ENCODE results near the gene GPATCH2.
"Not testable (repeated sequence)": the region's sequence is repeated elsewhere in the genome, so short reads cannot be mapped to it uniquely, and the experiment has no call there.

The GPATCH2 gene

DNA sequence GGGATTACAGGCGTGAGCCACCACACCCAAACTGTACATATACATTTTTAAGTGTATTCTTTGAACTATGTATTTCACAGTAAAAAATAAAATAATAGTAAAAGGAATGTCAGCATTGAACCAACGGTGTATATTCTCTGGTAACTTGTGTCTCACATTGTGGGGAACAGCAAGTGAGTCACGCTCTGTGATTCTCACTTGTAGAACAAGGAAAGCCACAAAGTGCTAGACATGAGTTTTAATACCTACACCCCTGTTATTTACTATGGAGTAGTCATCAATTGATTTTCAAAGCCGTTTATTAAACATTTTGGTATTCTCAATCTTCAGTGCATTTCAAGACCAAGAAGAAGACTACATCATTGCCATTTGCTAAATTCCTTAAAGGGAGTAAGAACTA, 197.2 kb downstream of the GPATCH2 start:
- DNase-seq = no peak

DNA sequence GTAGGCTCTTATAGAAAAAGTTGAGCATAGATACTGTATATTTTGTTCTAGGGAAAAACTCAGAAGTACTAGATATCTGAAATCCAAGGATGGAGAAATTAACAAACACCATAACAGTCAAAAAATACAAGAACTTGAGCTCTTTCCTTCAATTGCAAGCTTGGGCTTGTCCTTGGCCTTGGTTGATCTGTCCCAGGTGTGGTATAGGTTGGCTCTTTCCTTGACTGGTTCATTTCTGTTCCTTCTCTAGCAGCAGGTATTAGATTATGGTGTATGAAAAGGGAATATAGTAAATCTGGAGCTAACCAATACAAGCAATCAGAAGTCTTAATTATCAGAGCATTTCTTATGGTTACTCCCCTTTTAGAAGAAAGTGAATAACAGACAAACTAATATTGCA, 198.6 kb downstream of the GPATCH2 start:
- no peak for DNase-seq

GRCh38 chr1:217431395-217431794, 199.5 kb downstream of the GPATCH2 start:
- no peak for DNase-seq

DNA sequence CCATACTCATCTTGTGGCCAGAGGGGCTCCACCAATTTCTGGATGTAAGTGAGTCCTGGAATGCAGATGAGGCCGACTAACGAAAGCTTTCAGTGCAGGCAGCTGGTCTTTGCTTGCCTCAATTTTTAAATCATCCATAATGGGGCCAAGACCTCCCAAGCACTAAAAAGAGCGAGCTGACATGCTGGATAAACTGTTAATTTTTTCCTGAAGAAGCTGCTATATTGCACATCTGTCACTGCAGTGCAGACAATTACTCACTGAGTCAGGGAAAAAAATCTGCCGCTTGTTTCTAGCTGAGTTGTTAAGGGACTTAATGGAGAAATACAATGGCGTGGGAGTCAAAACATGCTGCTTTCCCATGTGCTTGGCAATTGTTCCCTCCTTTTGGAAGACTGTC, 205.5 kb downstream of the GPATCH2 start:
- no peak for DNase-seq

GRCh38 chr1:217419194-217419551, 211.7 kb downstream of the GPATCH2 start:
- DNase-seq = no peak

- no peak for DNase-seq
Measured at GRCh38 chr1:217418269-217419193, 212.4 kb downstream of the GPATCH2 start.

DNA sequence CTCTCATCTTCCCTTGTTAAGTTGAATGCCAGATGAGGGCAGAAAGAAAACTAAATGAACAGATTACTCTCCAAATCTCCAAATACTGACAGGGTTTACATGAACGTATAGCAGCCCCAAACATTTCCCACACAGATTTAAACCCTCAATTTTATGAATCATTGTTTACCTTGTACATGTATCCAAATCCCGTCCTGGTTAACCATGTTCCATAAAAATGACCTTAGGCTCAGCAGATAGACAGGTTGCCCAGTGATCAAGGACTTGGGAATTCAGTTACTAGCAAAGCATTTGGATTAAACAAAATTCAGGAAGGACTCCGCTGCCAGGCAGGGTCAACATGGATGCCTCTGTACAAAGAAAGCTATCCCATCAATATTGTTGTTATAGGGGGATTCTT, 213.5 kb downstream of the GPATCH2 start:
- no peak for DNase-seq

DNA sequence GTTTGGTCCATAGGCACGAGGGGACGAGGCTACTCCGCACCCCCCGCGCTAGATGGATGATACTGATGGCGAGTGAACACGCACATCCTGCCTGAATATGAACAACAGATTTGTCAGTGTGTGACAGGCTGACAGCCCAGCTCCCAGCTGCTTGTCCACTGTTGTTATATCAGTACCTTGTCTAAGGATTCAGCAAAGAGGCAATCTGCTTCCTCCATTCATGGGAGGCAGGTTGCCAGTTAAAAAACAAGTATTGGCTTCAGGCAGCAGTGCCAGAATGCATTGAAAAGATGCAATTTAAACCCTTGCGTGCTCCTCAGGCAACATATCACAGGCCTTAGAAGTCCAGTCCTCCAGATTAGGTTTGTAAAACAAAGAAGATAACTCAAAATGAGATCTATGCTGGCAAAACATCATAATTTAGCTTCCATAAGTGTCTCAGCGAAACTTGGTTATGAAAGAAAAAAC, 223.3 kb downstream of the GPATCH2 start:
- no peak for DNase-seq

DNA sequence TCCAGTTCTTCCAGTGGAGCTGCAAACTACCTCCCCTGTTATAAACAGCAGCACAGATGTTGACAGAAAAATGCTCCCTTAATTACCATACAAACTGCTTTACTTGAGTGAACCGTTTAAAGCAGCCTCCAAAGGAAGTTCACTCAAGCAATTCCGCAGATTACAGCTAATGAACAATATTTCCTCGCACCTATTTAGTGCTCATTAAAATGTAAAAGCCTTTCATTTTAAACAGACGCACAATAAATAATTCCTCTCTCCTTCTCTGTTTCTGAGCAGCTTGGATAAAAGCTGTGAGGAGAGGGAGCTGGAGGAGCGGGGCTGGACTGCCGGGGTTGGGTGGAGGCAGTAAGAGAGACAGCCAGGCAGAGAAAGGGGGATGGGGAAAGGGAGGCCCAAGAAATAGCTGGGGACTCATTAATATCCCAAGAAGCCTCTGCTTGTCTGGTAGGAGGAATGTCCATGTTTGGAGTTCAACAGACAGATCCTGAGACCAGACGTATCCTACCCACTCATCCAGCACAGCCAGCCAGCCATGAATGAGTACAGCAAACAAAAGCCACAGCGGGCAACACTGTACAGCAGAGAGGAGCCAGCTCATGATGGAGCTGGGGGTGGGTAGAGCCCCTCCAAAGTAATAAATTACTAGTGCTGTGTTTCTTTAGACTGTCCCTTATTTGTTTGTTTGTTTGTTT, 227.7 kb downstream of the GPATCH2 start:
- no peak for DNase-seq

DNA sequence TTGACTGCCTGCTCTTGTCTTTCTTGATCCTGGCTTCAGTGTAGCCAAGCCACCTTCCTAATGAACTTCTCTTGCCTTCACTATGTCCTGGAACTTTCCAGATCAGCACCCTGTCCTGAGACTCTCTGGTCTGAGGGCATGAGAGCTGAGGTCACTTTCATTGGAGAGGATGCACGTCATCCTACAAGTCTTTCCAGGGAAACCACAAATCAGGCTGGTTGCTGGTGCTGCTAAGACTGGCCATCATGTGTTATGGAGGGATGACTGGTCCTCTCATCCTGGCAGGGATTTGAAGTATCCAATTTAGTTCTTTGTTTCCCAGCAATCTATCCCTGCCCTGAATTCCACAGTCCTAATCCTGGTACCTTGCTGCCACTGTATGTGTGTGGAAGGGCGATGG, 228.6 kb downstream of the GPATCH2 start:
- DNase-seq = no peak

- no peak for DNase-seq
Measured at GRCh38 chr1:217393896-217394295, 237.0 kb downstream of the GPATCH2 start.

DNA sequence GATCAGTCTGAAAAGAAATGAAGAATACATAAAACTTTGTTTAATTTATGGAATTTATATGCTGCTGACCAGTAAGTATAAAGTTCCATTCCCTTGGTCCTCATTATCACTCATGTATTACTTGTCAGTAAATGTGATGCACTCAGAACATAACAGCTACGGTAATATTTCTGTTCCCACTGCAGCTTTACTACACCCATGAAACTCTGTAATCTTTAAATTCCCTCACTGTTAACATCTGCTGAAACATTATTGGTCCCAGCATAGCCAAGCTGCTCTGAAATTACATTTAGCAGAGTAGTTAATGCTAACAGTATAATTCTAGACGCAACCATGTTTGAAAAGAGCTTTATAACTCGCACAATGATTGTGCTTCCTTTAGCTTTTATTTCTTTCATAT, 238.4 kb downstream of the GPATCH2 start:
- no peak for DNase-seq

DNA sequence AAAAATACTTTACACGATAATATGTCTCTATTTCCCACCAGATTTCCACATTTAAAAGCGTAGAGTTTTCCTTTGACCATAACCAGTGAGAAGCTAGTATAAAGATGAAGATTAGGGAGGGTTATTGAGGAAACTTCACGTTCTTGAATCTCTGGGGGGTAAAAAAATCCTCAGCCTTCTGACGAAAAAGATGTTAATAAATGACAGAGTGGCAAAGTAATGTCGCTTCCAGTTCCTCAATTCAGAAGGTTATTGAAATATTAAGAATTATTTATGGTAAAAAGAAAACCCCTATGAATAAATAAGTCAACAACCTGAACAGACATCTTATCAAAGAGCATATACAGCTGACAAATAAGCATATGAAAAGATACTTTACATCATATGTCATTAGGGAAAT, 241.0 kb downstream of the GPATCH2 start:
- no peak for DNase-seq

GRCh38 chr1:217388522-217389065, 242.3 kb downstream of the GPATCH2 start:
- no peak for DNase-seq

- not testable (repeated sequence) for DNase-seq
Measured at GRCh38 chr1:217381773-217382172, 249.1 kb downstream of the GPATCH2 start.

DNA sequence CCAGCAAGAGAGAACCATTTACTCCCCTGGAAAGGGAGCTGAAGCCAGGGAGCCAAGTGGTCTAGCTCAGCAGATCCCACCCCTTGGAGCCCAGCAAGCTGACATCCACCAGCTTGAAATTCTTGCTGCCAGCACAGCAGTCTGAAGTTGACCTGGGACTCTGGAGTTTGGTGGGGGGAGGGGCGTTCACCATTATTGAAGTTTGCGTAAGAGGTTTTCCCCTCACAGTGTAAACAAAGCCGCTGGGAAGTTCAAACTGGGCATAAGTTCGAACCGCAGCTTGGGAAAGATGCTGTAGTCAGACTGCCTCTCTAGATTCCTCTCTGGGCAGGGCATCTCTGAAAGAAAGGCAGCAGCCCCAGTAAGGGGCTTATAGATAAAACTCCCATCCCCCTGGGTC, 251.1 kb downstream of the GPATCH2 start:
- not testable (repeated sequence) for DNase-seq

GRCh38 chr1:217379336-217379735, 251.6 kb downstream of the GPATCH2 start:
- no peak for DNase-seq

Measured in hematopoietic multipotent progenitor cell treated with erythropoietin and hydrocortisone succinate and interleukin-3 and kit ligand, for 8 days (in vitro differentiated cells).